ENCODE data around the gene ZNF423. TPM values are rescaled to one million over a fixed set of nuclear protein-coding genes. Genes with fewer than 3 reads are reported as not detected.

ZNF423 gene
- total RNA-seq, 1 donor from 2014 or later = 0.69 TPM

GRCh38 chr16:49713770-49714169, 142.1 kb downstream of the ZNF423 start:
- H3K4me3 ChIP-seq (ENCODE audit: low read depth, low read length) = no peak overlapping the region
- no peak for TF ChIP-seq CTCF (conservative IDR thresholded peaks at IDR 0.05; ENCODE audit: low read depth, low read length)
- DNase-seq (ENCODE audit: low read depth) = no peak

GRCh38 chr16:49712542-49712941, 143.4 kb downstream of the ZNF423 start:
- TF ChIP-seq CTCF (conservative IDR thresholded peaks at IDR 0.05; ENCODE audit: low read depth, low read length) = no peak
- DNase-seq (ENCODE audit: low read depth) = no peak
- no peak overlapping the region for H3K4me3 ChIP-seq (ENCODE audit: low read depth, low read length)

- DNase-seq (ENCODE audit: low read depth) = no peak
- TF ChIP-seq CTCF (conservative IDR thresholded peaks at IDR 0.05; ENCODE audit: low read depth, low read length) = no peak
- no peak overlapping the region for H3K4me3 ChIP-seq (ENCODE audit: low read depth, low read length)
Observed at GRCh38 chr16:49712106-49712505, 143.8 kb downstream of the ZNF423 start.

- no peak overlapping the region for H3K4me3 ChIP-seq (ENCODE audit: low read depth, low read length)
- no peak for TF ChIP-seq CTCF (conservative IDR thresholded peaks at IDR 0.05; ENCODE audit: low read depth, low read length)
- DNase-seq (ENCODE audit: low read depth) = no peak
Observed at GRCh38 chr16:49709057-49709456, 146.9 kb downstream of the ZNF423 start.

- no peak for DNase-seq (ENCODE audit: low read depth)
- no peak for TF ChIP-seq CTCF (conservative IDR thresholded peaks at IDR 0.05; ENCODE audit: low read depth, low read length)
- H3K4me3 ChIP-seq (ENCODE audit: low read depth, low read length) = no peak overlapping the region
Observed at GRCh38 chr16:49708491-49708890, 147.4 kb downstream of the ZNF423 start.

GRCh38 chr16:49706620-49707355, 149.1 kb downstream of the ZNF423 start:
- TF ChIP-seq CTCF (conservative IDR thresholded peaks at IDR 0.05; ENCODE audit: low read depth, low read length) = no peak
- no peak for DNase-seq (ENCODE audit: low read depth)
- H3K4me3 ChIP-seq (ENCODE audit: low read depth, low read length) = no peak overlapping the region

GRCh38 chr16:49704586-49705155, 151.2 kb downstream of the ZNF423 start:
- TF ChIP-seq CTCF (conservative IDR thresholded peaks at IDR 0.05; ENCODE audit: low read depth, low read length) = peak; percentile 27
- no peak overlapping the region for H3K4me3 ChIP-seq (ENCODE audit: low read depth, low read length)
- no peak for DNase-seq (ENCODE audit: low read depth)
